Ishikawa (cell line): ENCODE measurements around the gene DOCK8.

ENCODE experiments used
- FOXM1 ChIP-seq: IDR thresholded peaks from 2 replicates; pipeline ENCODE4 v1.6.1; 2012; ENCODE audit warnings: low read depth, borderline replicate concordance
- RAD21 ChIP-seq: IDR thresholded peaks from 2 replicates; pipeline ENCODE4 v1.6.1; 2012; ENCODE audit warnings: low read depth
- TEAD4 ChIP-seq: IDR thresholded peaks from 2 replicates; pipeline ENCODE4 v1.6.1; 2012
- TF ChIP-seq, protein P1 (sequence below): IDR thresholded peaks from 2 replicates; pipeline ENCODE4 v1.6.1; 2012
- TF ChIP-seq, protein P2 (sequence below): IDR thresholded peaks from 2 replicates; pipeline ENCODE4 v1.6.1; 2012

DNA sequence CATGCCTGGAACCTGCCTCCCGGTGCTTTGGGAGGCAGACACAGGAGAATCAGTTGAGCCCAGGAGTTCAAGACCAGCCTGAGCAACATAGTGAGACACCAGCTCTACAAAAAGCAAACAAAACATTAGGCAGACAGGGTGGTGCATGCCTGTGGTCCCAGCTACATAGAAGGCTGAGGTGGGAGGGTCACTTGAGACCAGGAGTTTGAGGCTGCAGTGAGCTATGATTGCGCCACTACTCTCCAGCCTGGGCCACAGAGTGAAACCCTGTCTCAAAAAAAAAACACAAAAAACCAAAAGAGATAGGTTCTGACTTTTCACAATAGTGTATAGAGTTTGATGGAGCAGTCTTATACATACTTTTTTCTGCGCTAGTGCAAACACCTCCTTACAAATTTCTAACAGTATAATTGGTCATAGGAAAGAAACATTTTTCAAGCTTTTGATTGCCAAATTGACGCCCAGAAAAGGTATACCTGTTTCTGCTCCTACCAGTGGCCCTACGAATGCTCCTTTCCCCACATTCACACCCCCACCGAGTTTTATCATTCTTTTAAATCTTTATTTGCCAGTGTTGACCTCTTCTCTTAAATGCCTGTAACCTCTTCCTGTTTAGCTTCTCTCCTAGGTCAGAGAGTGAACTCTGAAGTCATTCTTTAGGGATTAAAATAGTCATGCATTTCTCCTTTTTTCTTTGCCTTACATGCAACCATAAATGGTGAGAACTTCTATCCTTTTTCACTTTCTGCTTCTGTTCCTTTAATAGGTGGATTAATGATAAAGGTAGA lies 7.5 kb downstream of the DOCK8 start:
- TF ChIP-seq, protein P1, sequence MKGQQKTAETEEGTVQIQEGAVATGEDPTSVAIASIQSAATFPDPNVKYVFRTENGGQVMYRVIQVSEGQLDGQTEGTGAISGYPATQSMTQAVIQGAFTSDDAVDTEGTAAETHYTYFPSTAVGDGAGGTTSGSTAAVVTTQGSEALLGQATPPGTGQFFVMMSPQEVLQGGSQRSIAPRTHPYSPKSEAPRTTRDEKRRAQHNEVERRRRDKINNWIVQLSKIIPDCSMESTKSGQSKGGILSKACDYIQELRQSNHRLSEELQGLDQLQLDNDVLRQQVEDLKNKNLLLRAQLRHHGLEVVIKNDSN: no peak
- TF ChIP-seq RAD21 (no peak), FOXM1 (no peak), TEAD4 (no peak)
- TF ChIP-seq, protein P2, sequence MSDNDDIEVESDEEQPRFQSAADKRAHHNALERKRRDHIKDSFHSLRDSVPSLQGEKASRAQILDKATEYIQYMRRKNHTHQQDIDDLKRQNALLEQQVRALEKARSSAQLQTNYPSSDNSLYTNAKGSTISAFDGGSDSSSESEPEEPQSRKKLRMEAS: no peak
